Stimulated activated naive CD8-positive, alpha-beta T cell treated with anti-CD3 and anti-CD28 coated beads, Interleukin-15, Interleukin-2, amounts not matched to agents 100 ng/mL and 50 ng/mL, for 24 hours (primary cell): Measurements from ENCODE around the gene TNRC6C.
A peak's percentile ranks its signal among the peaks of the same experiment; 100 is the strongest.

Experiments used
- H3K27ac Mint-ChIP-seq: one replicate; pipeline ENCODE4 v1.8.0; 2021; ENCODE audit warnings: mild to moderate bottlenecking, mixed read lengths
- H3K27me3 Mint-ChIP-seq: one replicate; pipeline ENCODE4 v1.8.0; 2021; ENCODE audit warnings: mixed read lengths
- H3K36me3 Mint-ChIP-seq: one replicate; pipeline ENCODE4 v1.8.0; 2021; ENCODE audit warnings: low read depth, mixed read lengths
- H3K4me1 Mint-ChIP-seq: one replicate; pipeline ENCODE4 v1.8.0; 2021; ENCODE audit warnings: low read depth, mixed read lengths
- H3K4me3 Mint-ChIP-seq: one replicate; pipeline ENCODE4 v1.8.0; 2021; ENCODE audit warnings: mild to moderate bottlenecking, mixed read lengths
- H3K9me3 Mint-ChIP-seq: one replicate; pipeline ENCODE4 v1.8.0; 2021; ENCODE audit warnings: mixed read lengths

Gene TNRC6C

DNA sequence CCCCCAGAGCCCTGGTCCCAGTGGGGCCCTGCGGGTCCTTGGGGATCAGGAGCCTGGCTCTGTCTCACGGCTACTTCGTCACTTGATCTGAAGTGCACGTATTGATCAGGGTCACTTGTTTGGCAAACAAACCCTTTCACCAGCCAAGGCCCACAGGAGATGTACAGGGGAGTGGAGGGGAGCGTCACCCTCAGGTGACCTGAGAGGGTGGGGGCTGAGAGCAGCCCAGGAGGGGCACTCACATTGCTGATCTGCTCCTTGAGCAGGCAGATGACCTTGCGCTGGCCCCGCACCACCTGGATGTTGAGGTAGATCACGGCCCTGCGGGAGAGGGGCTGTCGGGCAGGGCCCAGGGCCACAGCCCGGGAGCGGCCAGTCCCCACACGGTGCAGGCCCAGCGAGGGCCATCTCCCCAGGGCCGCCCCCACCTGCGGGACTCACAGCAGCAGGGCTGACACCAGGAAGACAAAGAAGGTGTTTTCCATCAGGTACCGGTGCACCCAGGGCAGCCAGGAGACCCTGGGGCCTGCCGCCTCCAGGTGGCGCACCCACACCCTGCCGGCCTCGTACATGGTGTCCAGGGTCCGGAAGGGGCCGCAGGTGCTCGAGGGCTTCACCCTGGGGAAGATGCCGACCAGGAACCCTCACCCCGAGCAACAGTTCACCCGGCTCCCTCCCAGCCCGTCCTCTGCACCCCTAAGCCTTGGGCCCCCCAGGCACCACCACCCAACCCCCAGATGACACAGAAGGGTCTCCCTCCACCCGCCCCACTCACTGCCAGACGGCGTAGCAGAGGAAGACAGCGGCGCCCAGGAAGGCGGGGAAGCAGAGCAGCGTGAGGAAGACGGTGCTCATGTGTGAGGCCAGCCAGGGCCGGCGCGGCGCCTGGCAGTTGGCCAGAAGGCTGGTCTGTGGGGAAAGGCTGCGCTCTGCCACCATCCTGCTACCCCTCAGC is 158.8 kb downstream of the TNRC6C start:
- Mint-ChIP-seq H3K27me3 (no peaks in the 10 kb centered on the region), H3K4me1 (peaks cover 57% of the 10 kb centered on the region), H3K4me3 (no peak overlapping the region), H3K27ac (no peak overlapping the region), H3K9me3 (no peaks in the 10 kb centered on the region), H3K36me3 (peaks cover 40% of the 10 kb centered on the region)

DNA sequence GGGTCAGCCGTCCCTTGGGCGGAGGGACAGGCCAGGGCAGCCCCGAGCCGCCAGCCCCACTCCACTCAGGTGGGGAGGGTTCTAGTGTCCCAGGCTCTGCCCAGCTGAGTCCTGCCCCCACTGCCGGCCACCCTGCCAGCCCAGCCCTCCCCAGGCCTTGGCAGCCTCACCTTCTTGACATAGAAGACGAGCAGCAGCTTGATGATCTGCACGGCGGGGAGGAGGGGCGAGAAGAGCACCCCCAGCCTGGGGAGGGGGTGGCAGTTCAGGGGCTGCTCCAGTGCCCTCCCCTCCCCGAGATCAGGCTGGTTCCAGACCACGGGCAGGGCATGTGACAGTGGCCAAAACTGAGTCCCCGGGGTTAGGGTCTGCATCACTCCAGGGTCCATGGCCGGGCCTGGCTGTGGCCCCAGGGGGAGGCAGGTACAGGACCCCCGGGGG is 160.3 kb downstream of the TNRC6C start:
- Mint-ChIP-seq H3K4me3 (no peak overlapping the region), H3K36me3 (peaks cover 44% of the 10 kb centered on the region), H3K27me3 (no peaks in the 10 kb centered on the region), H3K4me1 (peaks cover 57% of the 10 kb centered on the region), H3K27ac (no peak overlapping the region), H3K9me3 (no peaks in the 10 kb centered on the region)

DNA sequence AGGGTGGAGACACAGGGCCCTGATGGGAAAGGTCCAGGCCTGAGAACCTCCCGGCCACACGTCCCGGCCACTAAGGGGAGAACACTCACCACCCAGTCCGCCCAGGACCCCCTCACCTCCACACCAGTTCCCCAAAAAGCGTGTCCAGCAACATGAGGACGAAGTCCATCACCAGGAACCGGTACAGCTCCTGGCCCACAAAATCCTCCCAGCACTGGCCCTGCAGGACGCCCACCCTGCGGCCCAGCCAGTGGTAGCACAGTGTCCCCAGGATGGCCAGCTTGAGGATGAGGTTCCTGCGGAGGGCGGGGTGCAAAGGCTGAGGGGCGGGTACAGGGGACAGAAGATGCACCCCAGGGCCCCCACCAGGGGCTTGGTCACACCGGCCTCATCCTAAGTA is 162.0 kb downstream of the TNRC6C start:
- H3K4me3 Mint-ChIP-seq: no peak overlapping the region
- no peaks in the 10 kb centered on the region for H3K27me3 Mint-ChIP-seq
- H3K9me3 Mint-ChIP-seq: no peaks in the 10 kb centered on the region
- peaks cover 37% of the 10 kb centered on the region for H3K36me3 Mint-ChIP-seq
- H3K27ac Mint-ChIP-seq: no peak overlapping the region
- H3K4me1 Mint-ChIP-seq: peaks cover 61% of the 10 kb centered on the region

- H3K36me3 Mint-ChIP-seq: peaks cover 37% of the 10 kb centered on the region
- H3K9me3 Mint-ChIP-seq: no peaks in the 10 kb centered on the region
- H3K27me3 Mint-ChIP-seq: no peaks in the 10 kb centered on the region
- H3K4me3 Mint-ChIP-seq: peak overlapping the region; percentile 72
- H3K27ac Mint-ChIP-seq: peak overlapping the region; percentile 85
- peaks cover 66% of the 10 kb centered on the region for H3K4me1 Mint-ChIP-seq
Observed at GRCh38 chr17:78120971-78121800, 162.7 kb downstream of the TNRC6C start.

DNA sequence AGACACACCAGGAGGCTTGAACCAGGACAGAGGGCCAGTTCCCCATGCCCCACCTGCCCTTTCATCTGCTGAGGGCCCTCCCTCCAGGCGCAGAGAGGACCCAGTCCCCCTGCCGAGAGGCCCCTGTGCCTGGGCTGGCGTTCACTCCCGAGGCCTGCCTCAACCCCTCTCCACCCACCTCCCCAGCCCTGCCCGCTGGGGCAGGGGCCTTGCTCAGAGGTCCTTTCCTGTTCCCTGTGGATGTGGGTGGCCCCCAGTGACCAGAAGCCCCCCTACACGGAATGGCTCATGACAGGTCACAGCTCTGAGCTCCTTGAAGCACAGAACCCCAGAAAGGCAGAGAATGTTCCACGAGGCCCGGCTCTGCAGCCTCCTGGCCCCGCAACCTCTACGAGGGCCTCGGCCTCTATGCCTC is 163.3 kb downstream of the TNRC6C start:
- Mint-ChIP-seq H3K9me3 (no peaks in the 10 kb centered on the region), H3K4me1 (peaks cover 72% of the 10 kb centered on the region), H3K4me3 (peak overlapping the region; percentile 72), H3K27me3 (no peaks in the 10 kb centered on the region), H3K36me3 (peaks cover 34% of the 10 kb centered on the region), H3K27ac (peak overlapping the region; percentile 85)

- Mint-ChIP-seq H3K36me3 (peaks cover 31% of the 10 kb centered on the region), H3K4me3 (peak overlapping the region; percentile 72), H3K27me3 (no peaks in the 10 kb centered on the region), H3K27ac (peak overlapping the region; percentile 85), H3K9me3 (no peaks in the 10 kb centered on the region), H3K4me1 (peaks cover 76% of the 10 kb centered on the region)
Observed at GRCh38 chr17:78122216-78122930, 163.9 kb downstream of the TNRC6C start.

DNA sequence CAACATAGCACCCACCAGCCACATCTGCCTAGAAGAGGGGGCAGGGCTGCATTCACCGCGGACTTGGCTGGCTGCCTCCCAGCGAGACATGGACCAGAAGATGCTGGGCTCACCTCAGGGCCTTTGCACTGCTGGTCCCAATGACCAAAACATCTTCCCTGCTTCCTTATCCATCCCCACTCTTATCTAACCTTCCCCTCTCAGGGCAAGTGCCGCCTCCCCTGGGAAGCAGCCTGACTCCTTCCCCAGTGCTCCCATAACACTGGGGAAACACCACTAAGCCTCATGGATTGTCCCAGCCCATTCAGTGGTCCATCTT is 164.4 kb downstream of the TNRC6C start:
- Mint-ChIP-seq H3K9me3 (no peaks in the 10 kb centered on the region), H3K27ac (peak overlapping the region; percentile 39)

DNA sequence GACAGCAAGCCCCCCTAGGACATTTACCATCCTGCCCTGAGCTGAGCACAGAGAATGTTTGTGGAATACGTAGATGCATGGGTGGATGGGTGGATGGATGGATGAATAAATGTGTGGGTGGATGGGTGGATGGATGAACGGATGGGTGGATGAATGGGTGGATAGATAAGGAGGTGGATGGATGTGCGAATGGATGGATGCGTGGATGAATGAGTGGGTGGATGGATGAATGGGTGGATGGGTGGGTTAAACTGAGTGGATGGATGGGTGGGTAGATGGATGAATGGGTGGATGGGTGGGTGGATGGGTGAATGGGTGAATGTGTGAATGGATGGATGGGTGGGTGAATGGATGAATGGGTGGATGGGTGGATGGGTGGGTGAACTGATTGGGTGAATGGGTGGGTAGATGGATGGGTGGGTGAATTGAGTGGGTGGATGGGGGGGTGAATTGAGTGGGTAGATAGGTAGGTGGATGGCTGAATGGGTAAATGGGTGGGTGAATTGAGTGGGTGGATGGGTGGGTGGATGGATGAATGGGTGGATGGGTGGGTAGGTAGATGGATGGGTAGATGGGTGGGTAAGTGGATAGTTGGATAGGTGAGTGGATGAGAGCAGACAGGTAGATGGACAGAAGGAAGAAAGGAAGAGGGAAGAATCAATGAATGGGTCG is 164.9 kb downstream of the TNRC6C start:
- H3K4me3 Mint-ChIP-seq: peak overlapping the region; percentile 57

More for the DNA sequence above, 164.4 kb downstream of the TNRC6C start:
- H3K36me3 Mint-ChIP-seq: peaks cover 30% of the 10 kb centered on the region
- no peaks in the 10 kb centered on the region for H3K27me3 Mint-ChIP-seq
- peak overlapping the region; percentile 57 for H3K4me3 Mint-ChIP-seq
- peaks cover 73% of the 10 kb centered on the region for H3K4me1 Mint-ChIP-seq

GRCh38 chr17:78124081-78124835 is 165.8 kb downstream of the TNRC6C start:
- H3K9me3 Mint-ChIP-seq: no peaks in the 10 kb centered on the region
- H3K4me3 Mint-ChIP-seq: peak overlapping the region; percentile 53

More for the DNA sequence above, 164.9 kb downstream of the TNRC6C start:
- H3K4me1 Mint-ChIP-seq: peaks cover 70% of the 10 kb centered on the region
- peaks cover 27% of the 10 kb centered on the region for H3K36me3 Mint-ChIP-seq
- peak overlapping the region; percentile 52 for H3K27ac Mint-ChIP-seq
- H3K9me3 Mint-ChIP-seq: no peaks in the 10 kb centered on the region
- H3K27me3 Mint-ChIP-seq: no peaks in the 10 kb centered on the region

GRCh38 chr17:78124836-78125137 is 166.3 kb downstream of the TNRC6C start:
- Mint-ChIP-seq H3K4me3 (peak overlapping the region; percentile 89), H3K9me3 (no peaks in the 10 kb centered on the region), H3K36me3 (peaks cover 27% of the 10 kb centered on the region), H3K27ac (no peak overlapping the region), H3K27me3 (no peaks in the 10 kb centered on the region), H3K4me1 (peaks cover 79% of the 10 kb centered on the region)

More at GRCh38 chr17:78124081-78124835, 165.8 kb downstream of the TNRC6C start:
- Mint-ChIP-seq H3K27me3 (no peaks in the 10 kb centered on the region), H3K4me1 (peaks cover 75% of the 10 kb centered on the region), H3K27ac (peak overlapping the region; percentile 52), H3K36me3 (peaks cover 27% of the 10 kb centered on the region)

- no peaks in the 10 kb centered on the region for H3K9me3 Mint-ChIP-seq
- H3K4me1 Mint-ChIP-seq: peaks cover 82% of the 10 kb centered on the region
- H3K27ac Mint-ChIP-seq: no peak overlapping the region
- H3K36me3 Mint-ChIP-seq: peaks cover 25% of the 10 kb centered on the region
- H3K27me3 Mint-ChIP-seq: no peaks in the 10 kb centered on the region
- peak overlapping the region; percentile 89 for H3K4me3 Mint-ChIP-seq
Observed at GRCh38 chr17:78125138-78125913, 166.8 kb downstream of the TNRC6C start.

- H3K27ac Mint-ChIP-seq: peak overlapping the region; percentile 40
- no peaks in the 10 kb centered on the region for H3K27me3 Mint-ChIP-seq
- H3K4me3 Mint-ChIP-seq: peak overlapping the region; percentile 89
- no peaks in the 10 kb centered on the region for H3K9me3 Mint-ChIP-seq
- peaks cover 78% of the 10 kb centered on the region for H3K4me1 Mint-ChIP-seq
- H3K36me3 Mint-ChIP-seq: peaks cover 28% of the 10 kb centered on the region
Observed at GRCh38 chr17:78125976-78126894, 167.7 kb downstream of the TNRC6C start.
